ENCODE measurements around the gene CNIH3.

The CNIH3 gene

DNA sequence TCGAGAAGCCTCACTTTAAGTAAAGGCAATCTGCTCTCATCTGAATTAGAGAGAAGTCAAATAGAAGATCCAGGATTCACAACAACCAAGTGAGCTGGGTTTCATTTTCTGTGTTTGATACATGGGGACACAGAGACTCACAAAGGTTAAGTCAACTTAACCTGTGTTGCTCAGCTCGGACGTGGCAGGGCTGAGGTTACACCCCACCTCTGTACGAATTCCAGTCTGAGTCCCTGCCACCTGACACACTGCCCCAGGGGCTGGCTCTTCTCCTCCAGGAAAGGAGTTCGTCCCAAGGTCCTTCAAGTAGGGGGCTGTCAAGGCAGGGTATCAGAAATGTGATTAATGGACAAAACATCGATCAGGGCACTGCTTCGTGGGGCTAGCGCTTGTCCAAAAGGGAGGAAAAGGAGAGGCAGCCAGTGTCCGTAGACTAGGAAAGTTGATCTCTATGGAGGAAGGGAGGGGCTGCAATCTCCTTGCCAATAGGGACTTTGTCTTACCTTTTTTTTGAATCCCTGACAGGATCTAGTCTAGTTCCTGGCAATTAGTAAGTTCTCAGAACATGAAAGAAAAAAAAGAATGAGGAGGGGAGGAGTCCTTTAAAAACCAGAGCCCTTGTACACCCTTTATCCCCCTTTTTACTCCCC, 116.4 kb downstream of the CNIH3 start:
- Histone ChIP-seq H3K4me3 (ENCODE audit: low read depth, low read length) (no peak overlapping the region), H3K4me1 (no peaks in the 10 kb centered on the region), H3K36me3 (ENCODE audit: control insufficient read depth, insufficient read depth, low read length) (no peaks in the 10 kb centered on the region), H3K4me2 (ENCODE audit: low read length) (no peak overlapping the region), H3K27ac (no peak overlapping the region), H3K27me3 (ENCODE audit: control insufficient read depth, insufficient read depth, low read length) (no peaks in the 10 kb centered on the region), H3K9ac (no peak overlapping the region), H2AFZ (no peak overlapping the region), H3K79me2 (no peaks in the 10 kb centered on the region), H3K9me3 (ENCODE audit: control insufficient read depth, low read length) (no peaks in the 10 kb centered on the region)
- TF ChIP-seq CTCF (IDR thresholded peaks at IDR 0.05): no peak

- no peaks in the 10 kb centered on the region for H3K27me3 ChIP-seq (ENCODE audit: control insufficient read depth, insufficient read depth, low read length)
- no peaks in the 10 kb centered on the region for H3K79me2 ChIP-seq
- no peak overlapping the region for H3K4me3 ChIP-seq (ENCODE audit: low read depth, low read length)
- H3K9ac ChIP-seq: no peak overlapping the region
- no peaks in the 10 kb centered on the region for H3K36me3 ChIP-seq (ENCODE audit: control insufficient read depth, insufficient read depth, low read length)
- H3K4me2 ChIP-seq (ENCODE audit: low read length): no peak overlapping the region
- no peak for TF ChIP-seq CTCF (IDR thresholded peaks at IDR 0.05)
- no peak overlapping the region for H3K27ac ChIP-seq
- H3K9me3 ChIP-seq (ENCODE audit: control insufficient read depth, low read length): no peaks in the 10 kb centered on the region
- no peak overlapping the region for H2AFZ ChIP-seq
- H3K4me1 ChIP-seq: no peaks in the 10 kb centered on the region
Observed at GRCh38 chr1:224733027-224733911, 117.2 kb downstream of the CNIH3 start.

DNA sequence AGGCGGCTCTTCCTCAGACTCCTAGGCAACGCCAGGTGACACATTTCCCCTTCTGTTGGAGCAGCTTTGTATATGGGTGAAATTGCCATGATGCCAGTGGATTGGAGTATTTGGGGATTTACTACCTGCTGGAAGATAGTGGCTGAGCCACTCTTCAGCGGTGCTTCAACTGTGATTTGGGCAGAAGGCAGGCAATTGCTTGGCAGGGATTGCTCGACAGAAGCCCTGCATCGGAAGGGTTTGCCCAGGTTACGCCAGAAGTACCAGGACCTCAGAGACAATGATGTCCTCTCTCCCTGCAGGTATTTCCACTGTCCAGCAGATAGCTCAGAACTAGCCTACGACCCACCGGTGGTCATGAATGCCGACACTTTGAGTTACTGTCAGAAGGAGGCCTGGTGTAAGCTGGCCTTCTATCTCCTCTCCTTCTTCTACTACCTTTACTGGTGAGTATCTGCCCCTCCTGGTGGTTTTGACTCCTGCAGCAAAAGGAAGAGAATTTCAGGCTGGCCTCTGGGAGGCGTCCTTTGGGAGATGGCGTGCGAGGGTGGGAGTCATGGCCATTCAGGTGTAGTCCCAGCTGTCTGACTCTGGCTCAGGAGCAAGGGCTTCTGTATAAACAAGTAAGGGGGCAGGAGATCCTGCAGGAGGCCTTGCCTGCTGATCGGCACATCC, 118.3 kb downstream of the CNIH3 start:
- H3K9me3 ChIP-seq (ENCODE audit: control insufficient read depth, low read length): no peaks in the 10 kb centered on the region
- H3K36me3 ChIP-seq (ENCODE audit: control insufficient read depth, insufficient read depth, low read length): no peaks in the 10 kb centered on the region
- H3K9ac ChIP-seq: no peak overlapping the region
- H3K79me2 ChIP-seq: no peaks in the 10 kb centered on the region
- no peak overlapping the region for H3K27ac ChIP-seq
- H3K27me3 ChIP-seq (ENCODE audit: control insufficient read depth, insufficient read depth, low read length): no peaks in the 10 kb centered on the region
- H3K4me3 ChIP-seq (ENCODE audit: low read depth, low read length): no peak overlapping the region
- H2AFZ ChIP-seq: no peak overlapping the region
- H3K4me2 ChIP-seq (ENCODE audit: low read length): no peak overlapping the region
- TF ChIP-seq CTCF (IDR thresholded peaks at IDR 0.05): no peak
- H3K4me1 ChIP-seq: no peaks in the 10 kb centered on the region

- no peaks in the 10 kb centered on the region for H3K4me1 ChIP-seq
- no peaks in the 10 kb centered on the region for H3K79me2 ChIP-seq
- H3K27ac ChIP-seq: no peak overlapping the region
- H3K9ac ChIP-seq: no peak overlapping the region
- no peak overlapping the region for H2AFZ ChIP-seq
- H3K27me3 ChIP-seq (ENCODE audit: control insufficient read depth, insufficient read depth, low read length): no peaks in the 10 kb centered on the region
- no peak for TF ChIP-seq CTCF (IDR thresholded peaks at IDR 0.05)
- H3K4me2 ChIP-seq (ENCODE audit: low read length): no peak overlapping the region
- no peaks in the 10 kb centered on the region for H3K9me3 ChIP-seq (ENCODE audit: control insufficient read depth, low read length)
- H3K36me3 ChIP-seq (ENCODE audit: control insufficient read depth, insufficient read depth, low read length): no peaks in the 10 kb centered on the region
- no peak overlapping the region for H3K4me3 ChIP-seq (ENCODE audit: low read depth, low read length)
Observed at GRCh38 chr1:224735159-224735558, 119.0 kb downstream of the CNIH3 start.

Measured in parathyroid adenoma (tissue), 2 donors.